T-cell (primary cell): ENCODE results near the gene C17orf113. TPM values are rescaled to one million over a fixed set of nuclear protein-coding genes. Genes with fewer than 3 reads are reported as not detected.
"Not testable (repeated sequence)": the region's sequence is repeated elsewhere in the genome, so short reads cannot be mapped to it uniquely, and the experiment has no call there.

Experiments used
- ATAC-seq, 4 experiments: fragments of 200-7000 bp in 3 of 4; fragments of 150-1000 bp in 1 of 4; cut with Tn5 transposase; replicated peaks in 1 of 4; 1 replicate in 3 of 4; 2 replicates in 1 of 4; pipeline ENCODE4 v1.10.0; 2021; ENCODE audit warnings: moderate library complexity in 3 of 4, mild to moderate bottlenecking in 2 of 4, moderate number of reproducible peaks in 1 of 4
- CTCF ChIA-PET, 2 donors: fragments of 300-600 bp; sonication (Branson Sonifier 250); formaldehyde crosslinking; loops; one replicate each; lab custom pipeline; 2022; ENCODE audit warnings: antibody characterized with exemption in 2 of 2; lab: Charles Lee
- POLR2A ChIA-PET, 2 donors: fragments of 300-600 bp; sonication (Branson Sonifier 250); formaldehyde crosslinking; loops; one replicate each; lab custom pipeline; 2022; ENCODE audit warnings: antibody characterized with exemption in 2 of 2; lab: Charles Lee
- DNase-seq, 35 experiments: peaks; one replicate each; pipeline versions ENCODE4 v3.0.0 to v3.0.0-alpha.2; 2013 to 2023
- H3K27ac ChIP-seq: one replicate; pipeline ENCODE4 v1.5.1; 2013; ENCODE audit warnings: low read length
- H3K27me3 ChIP-seq, 2 experiments: replicated peaks in 1 of 2; 1 replicate in 1 of 2; 2 replicates in 1 of 2; pipeline versions ENCODE4 v1.6.1 to v1.7.0; 2013; ENCODE audit warnings: low read length in 1 of 2, mixed read lengths in 1 of 2; ENCODE audit not compliant: control insufficient read depth in 2 of 2, insufficient read depth in 2 of 2; ENCODE audit errors: extremely low read depth in 1 of 2
- H3K36me3 ChIP-seq, 2 donors: 1 replicate in 1 of 2; 2 replicates in 1 of 2; pipeline versions ENCODE4 v1.6.1 to v1.7.0; 2013; ENCODE audit warnings: low read length in 1 of 2; ENCODE audit not compliant: control insufficient read depth in 2 of 2, insufficient read depth in 1 of 2; ENCODE audit errors: extremely low read depth in 1 of 2
- H3K4me1 ChIP-seq, 2 experiments: 1 replicate in 1 of 2; 2 replicates in 1 of 2; pipeline versions ENCODE4 v1.6.1 to v1.7.0; 2013; ENCODE audit warnings: low read length in 2 of 2, mixed read lengths in 1 of 2; ENCODE audit not compliant: insufficient read depth in 2 of 2, control insufficient read depth in 1 of 2; ENCODE audit errors: extremely low read depth in 1 of 2
- H3K4me3 ChIP-seq, 2 donors: 1 replicate in 1 of 2; 2 replicates in 1 of 2; pipeline versions ENCODE4 v1.5.1 to v1.7.0; 2013; ENCODE audit warnings: mild to moderate bottlenecking in 2 of 2, low read length in 1 of 2, moderate library complexity in 1 of 2; ENCODE audit not compliant: control insufficient read depth in 1 of 2; ENCODE audit errors: extremely low read depth in 1 of 2
- H3K9me3 ChIP-seq: 2 replicates; pipeline ENCODE4 v1.7.0; 2013
- H3K27ac Mint-ChIP-seq, 2 donors: one replicate each; pipeline ENCODE4 v1.8.0; 2020 to 2021; ENCODE audit warnings: mild to moderate bottlenecking in 2 of 2, mixed read lengths in 2 of 2
- H3K27me3 Mint-ChIP-seq, 2 donors: one replicate each; pipeline ENCODE4 v1.8.0; 2021 to 2022; ENCODE audit warnings: mixed read lengths in 2 of 2
- H3K36me3 Mint-ChIP-seq: one replicate; pipeline ENCODE4 v1.8.0; 2021; ENCODE audit warnings: mixed read lengths
- H3K4me1 Mint-ChIP-seq, 3 donors: one replicate each; pipeline ENCODE4 v1.8.0; 2020 to 2022; ENCODE audit warnings: mixed read lengths in 3 of 3, mild to moderate bottlenecking in 1 of 3
- H3K4me3 Mint-ChIP-seq, 3 donors: one replicate each; pipeline ENCODE4 v1.8.0; 2020 to 2022; ENCODE audit warnings: mild to moderate bottlenecking in 3 of 3, mixed read lengths in 3 of 3, moderate library complexity in 3 of 3
- H3K9me3 Mint-ChIP-seq, 3 donors: one replicate each; pipeline ENCODE4 v1.8.0; 2020 to 2022; ENCODE audit warnings: mixed read lengths in 3 of 3
- WGBS: methylation state at CpG from one replicate; pipeline ENCODE4 v1.1.5; 2013; ENCODE audit warnings: missing lambda C conversion rate; ENCODE audit not compliant: insufficient coverage; 5-methylcytosine and 5-hydroxymethylcytosine counted together
- total RNA-seq, 35 experiments: library from RNA in 6 of 35; stranded (reverse) in 6 of 35; fragments of 120-200 nt in 1 of 35; gene quantifications; one replicate each; pipeline versions ENCODE4 v1.2.1 to v1.2.4 and lab custom pipeline; 2013 to 2026

C17orf113 gene
- total RNA-seq, 5 donors from 2014 or later (not counting 1 experiment from before 2014, with no cell fraction given), result 0.35 to 1.1 (median 0.89) TPM

GRCh38 chr17:42017866-42018200 lies 32.6 kb downstream of the C17orf113 start:
- H3K36me3 ChIP-seq, result peaks cover 7 to 10% of the 10 kb centered on the region in 2 donors
- no peaks in the 10 kb centered on the region for H3K27me3 Mint-ChIP-seq
- ATAC-seq (peak in 3 of 4 experiments; percentile 0 to 5 (median 2)), DNase-seq (no peak)
- ChIA-PET POLR2A (interaction anchor here (0.8 to 1.6 kb wide), 5 partner anchors 27 to 96 kb away, joined by 3 to 15 read pairs (median 4); partner anchors contain the start of genes CNP (in 1 of the 2) and ODAD4 (in 1 of the 2)), CTCF (interaction anchor here in 1 of 2 donors (0.6 to 1.9 kb wide), 10 partner anchors 9 to 1466 kb away, joined by 3 to 11 read pairs (median 4); partner anchors contain the start of genes DHX58, DHX8 and ODAD4)
- no peaks in the 10 kb centered on the region for H3K9me3 ChIP-seq
- peak overlapping the region; percentile 93 to 99 for H3K27ac Mint-ChIP-seq
- H3K4me3 ChIP-seq, result peak overlapping the region; percentile 66 to 81
- peak overlapping the region; percentile 93 for H3K27ac ChIP-seq
- H3K4me1 Mint-ChIP-seq, result peaks cover 68 to 81% (median 74%) of the 10 kb centered on the region in 3 donors
- 12% methylated on average over 11 of the region's 11 CpGs for WGBS
- H3K36me3 Mint-ChIP-seq, result peaks cover 4% of the 10 kb centered on the region
- no peaks in the 10 kb centered on the region for H3K27me3 ChIP-seq
- no peaks in the 10 kb centered on the region for H3K9me3 Mint-ChIP-seq
- H3K4me1 ChIP-seq, result peaks cover 35 to 63% of the 10 kb centered on the region in 2 experiments
- H3K4me3 Mint-ChIP-seq, result peak overlapping the region; percentile 93 to 100 (median 99)

GRCh38 chr17:42016941-42017865 lies 33.2 kb downstream of the C17orf113 start, which contains the start of gene DNAJC7:
Gene DNAJC7 (minus strand): TSS chr17:42017439. CDS start chr17:42017416, 23 bp downstream.
- Mint-ChIP-seq H3K9me3 (no peaks in the 10 kb centered on the region), H3K36me3 (peaks cover 2% of the 10 kb centered on the region), H3K27ac (peak within 1 kb of the TSS; percentile 93 to 99), H3K27me3 (no peaks in the 10 kb centered on the region), H3K4me1 (peaks cover 71 to 84% (median 77%) of the 10 kb centered on the region in 3 donors), H3K4me3 (peak within 1 kb of the TSS; percentile 93 to 100 (median 99))
- Histone ChIP-seq H3K36me3 (peaks cover 6 to 7% of the 10 kb centered on the region in 2 donors), H3K27ac (peak within 1 kb of the TSS; percentile 93), H3K27me3 (no peaks in the 10 kb centered on the region), H3K4me3 (peak within 1 kb of the TSS; percentile 66 to 81), H3K4me1 (peaks cover 35 to 66% of the 10 kb centered on the region in 2 experiments), H3K9me3 (no peaks in the 10 kb centered on the region)
- peak; percentile 87 to 90 (median 90) for ATAC-seq
- WGBS, result 1% methylated on average over 55 of the region's 70 CpGs
- DNase-seq, result peak; percentile 74 to 93 (median 86)
- ChIA-PET CTCF (interaction anchor here in 1 of 2 donors (0.7 to 1.9 kb wide), 10 partner anchors 10 to 1466 kb away, joined by 3 to 11 read pairs (median 4); partner anchors contain the start of genes DHX58 and DHX8), POLR2A (interaction anchor here (0.6 to 1.2 kb wide), 5 partner anchors 26 to 97 kb away, joined by 3 to 15 read pairs (median 4); partner anchors contain the start of genes CNP (in 1 of the 2) and ODAD4 (in 1 of the 2))

GRCh38 chr17:42016411-42016831 lies 34.0 kb downstream of the C17orf113 start:
- ATAC-seq, result no peak
- no peaks in the 10 kb centered on the region for H3K27me3 Mint-ChIP-seq
- peak overlapping the region; percentile 93 to 99 for H3K27ac Mint-ChIP-seq
- Histone ChIP-seq H3K9me3 (no peaks in the 10 kb centered on the region), H3K36me3 (peaks cover 4 to 6% of the 10 kb centered on the region in 2 donors), H3K4me1 (peaks cover 34 to 66% of the 10 kb centered on the region in 2 experiments), H3K27ac (peak overlapping the region; percentile 93), H3K27me3 (no peaks in the 10 kb centered on the region), H3K4me3 (peak overlapping the region; percentile 66 to 81)
- DNase-seq, result peak in 4 of 35 experiments; percentile 9 to 35 (median 16)
- H3K4me1 Mint-ChIP-seq, result peaks cover 75 to 85% (median 79%) of the 10 kb centered on the region in 3 donors
- 0% methylated on average over 8 of the region's 12 CpGs for WGBS
- ChIA-PET POLR2A (interaction anchor here (0.6 to 0.9 kb wide), 4 partner anchors 9 to 99 kb away, joined by 3 read pairs; no protein-coding TSS in a partner anchor), CTCF (interaction anchor here in 1 of 2 donors (1.0 to 1.7 kb wide), 2 partner anchors 12 to 90 kb away, joined by 3 to 4 read pairs; no protein-coding TSS in a partner anchor)
- no peaks in the 10 kb centered on the region for H3K9me3 Mint-ChIP-seq
- H3K4me3 Mint-ChIP-seq, result peak overlapping the region; percentile 93 to 100 (median 99)
- no peaks in the 10 kb centered on the region for H3K36me3 Mint-ChIP-seq

- H3K9me3 Mint-ChIP-seq, DNase-seq, H3K9me3 ChIP-seq, H3K36me3 ChIP-seq, CTCF ChIA-PET, H3K27ac Mint-ChIP-seq, H3K4me3 ChIP-seq, H3K27me3 ChIP-seq, H3K27me3 Mint-ChIP-seq, H3K36me3 Mint-ChIP-seq, H3K27ac ChIP-seq, H3K4me3 Mint-ChIP-seq, POLR2A ChIA-PET, ATAC-seq: not testable (repeated sequence)
- 99% methylated on average over 8 of the region's 12 CpGs for WGBS
- H3K4me1 ChIP-seq, result peaks cover 24 to 60% of the 10 kb centered on the region in 2 experiments
- H3K4me1 Mint-ChIP-seq, result peaks cover 79 to 87% (median 80%) of the 10 kb centered on the region in 3 donors
These were observed 36.7 kb downstream of the C17orf113 start for GRCh38 chr17:42013740-42014139.

GRCh38 chr17:42012363-42012762 lies 38.0 kb downstream of the C17orf113 start:
- not testable (repeated sequence) for H3K4me3 Mint-ChIP-seq, H3K9me3 Mint-ChIP-seq
- peaks cover 68 to 76% (median 71%) of the 10 kb centered on the region in 3 donors for H3K4me1 Mint-ChIP-seq

More at GRCh38 chr17:42012363-42012762, 38.0 kb downstream of the C17orf113 start:
- H3K9me3 ChIP-seq, H3K27me3 ChIP-seq, H3K4me3 ChIP-seq, CTCF ChIA-PET, POLR2A ChIA-PET, H3K36me3 ChIP-seq, H3K36me3 Mint-ChIP-seq, H3K27me3 Mint-ChIP-seq, DNase-seq, H3K27ac Mint-ChIP-seq, H3K27ac ChIP-seq, ATAC-seq: not testable (repeated sequence)
- peaks cover 20 to 50% of the 10 kb centered on the region in 2 experiments for H3K4me1 ChIP-seq
- no CpG with 5 or more reads among the region's 4 CpGs for WGBS
